WTC11 (cell line): ENCODE data around the gene NEBL.

ENCODE experiments used
- ATF3 ChIP-seq: sonication (generic); formaldehyde crosslinking; conservative IDR thresholded peaks from 2 replicates; pipeline ENCODE4 v1.8.1; 2022; ENCODE audit warnings: mild to moderate bottlenecking, missing genetic modification reagents
- CREB1 ChIP-seq: sonication (generic); formaldehyde crosslinking; IDR thresholded peaks from 2 replicates; pipeline ENCODE4 v1.8.0; 2023; ENCODE audit warnings: mild to moderate bottlenecking, missing genetic modification reagents
- CTCF ChIP-seq: fragments of 200-600 bp; IDR thresholded peaks from 2 replicates; pipeline ENCODE4 v1.8.0; 2022; ENCODE audit warnings: antibody characterized with exemption
- E2F1 ChIP-seq: sonication (generic); formaldehyde crosslinking; IDR thresholded peaks from 2 replicates; pipeline ENCODE4 v1.8.0; 2022; ENCODE audit warnings: mild to moderate bottlenecking, missing genetic modification reagents
- JUN ChIP-seq: sonication (generic); formaldehyde crosslinking; IDR thresholded peaks from 2 replicates; pipeline ENCODE4 v1.8.0; 2023; ENCODE audit warnings: mild to moderate bottlenecking, missing genetic modification reagents
- USF1 ChIP-seq: sonication (generic); formaldehyde crosslinking; IDR thresholded peaks from 2 replicates; pipeline ENCODE4 v1.8.0; 2022; ENCODE audit warnings: mild to moderate bottlenecking, missing genetic modification reagents
- ZBTB21 ChIP-seq: sonication (generic); formaldehyde crosslinking; IDR thresholded peaks from 2 replicates; pipeline ENCODE4 v1.8.1; 2023; ENCODE audit warnings: mild to moderate bottlenecking, missing genetic modification reagents, borderline replicate concordance
- ZNF396 ChIP-seq: fragments of 250-450 bp; sonication (Bioruptor Pico); IDR thresholded peaks from 2 replicates; pipeline ENCODE4 v1.8.0; 2021; ENCODE audit warnings: mild to moderate bottlenecking, moderate library complexity, borderline replicate concordance

GRCh38 chr10:20898866-20899535 lies 1.9 kb upstream of the NEBL start:
- no peak for TF ChIP-seq CTCF
- no peak for TF ChIP-seq ATF3
- TF ChIP-seq ZBTB21 (CRISPR knock-in tag): no peak
- no peak for TF ChIP-seq JUN (CRISPR knock-in tag)
- no peak for TF ChIP-seq E2F1 (CRISPR knock-in tag)
- TF ChIP-seq USF1 (CRISPR knock-in tag): no peak
- TF ChIP-seq CREB1 (CRISPR knock-in tag): no peak
- TF ChIP-seq ZNF396: no peak
